Mesothelial cell of epicardium (in vitro differentiated cells): ENCODE results near the gene PRKAR2A. TPM values are rescaled to one million over a fixed set of nuclear protein-coding genes. Genes with fewer than 3 reads are reported as not detected.
A peak's percentile ranks its signal among the peaks of the same experiment; 100 is the strongest.

Experiments
- DNase-seq, 2 experiments: peaks; one replicate each; pipeline ENCODE4 v3.0.0; 2021; ENCODE audit warnings: low spot score in 2 of 2; ENCODE audit not compliant: unreplicated experiment in 2 of 2
- H3K27ac Mint-ChIP-seq: 2 replicates; pipeline ENCODE4 v1.8.0; 2021; ENCODE audit warnings: mixed read lengths
- H3K27me3 Mint-ChIP-seq: 2 replicates; pipeline ENCODE4 v1.8.0; 2021; ENCODE audit warnings: low read depth, mixed read lengths
- H3K36me3 Mint-ChIP-seq: 2 replicates; pipeline ENCODE4 v1.8.0; 2021; ENCODE audit warnings: mixed read lengths
- H3K4me1 Mint-ChIP-seq: 2 replicates; pipeline ENCODE4 v1.8.0; 2021; ENCODE audit warnings: mixed read lengths
- H3K4me3 Mint-ChIP-seq: 2 replicates; pipeline ENCODE4 v1.8.0; 2021; ENCODE audit warnings: mild to moderate bottlenecking, moderate library complexity, mixed read lengths
- H3K9me3 Mint-ChIP-seq: 2 replicates; pipeline ENCODE4 v1.8.0; 2021; ENCODE audit warnings: mixed read lengths
- total RNA-seq: library from RNA; stranded (reverse); gene quantifications from 3 replicates; pipeline ENCODE4 v1.2.1, GENCODE V29; 2021
- TF ChIP-seq, protein P1 (sequence below): fragments of 200-600 bp; sonication (generic); IDR thresholded peaks from one replicate; pipeline ENCODE4 v1.5.0; 2021; ENCODE audit warnings: antibody characterized with exemption; ENCODE audit not compliant: unreplicated experiment

The PRKAR2A gene
- total RNA-seq, 1 donor from 2014 or later = 35.4 TPM

DNA sequence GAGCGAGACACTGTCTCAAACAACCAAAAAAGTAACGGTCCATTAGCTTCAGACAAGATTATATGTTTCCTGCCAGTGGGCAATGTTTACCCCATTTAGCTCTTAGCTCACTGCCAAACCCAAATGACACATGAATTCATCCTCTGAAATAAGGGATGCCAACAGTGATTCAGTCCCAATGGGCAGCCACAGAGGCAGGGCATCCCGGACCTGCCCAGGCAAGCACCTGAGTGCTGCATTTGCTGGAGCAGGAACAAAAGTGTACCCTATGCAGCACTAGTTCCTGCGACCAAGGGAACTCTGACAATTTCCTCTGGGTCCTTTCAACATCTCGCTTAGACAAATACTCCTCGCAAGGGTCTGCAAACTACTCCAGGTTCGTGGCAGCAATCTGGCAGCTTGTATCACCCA lies 138.6 kb downstream of the PRKAR2A start:
- Mint-ChIP-seq H3K4me3 (no peak overlapping the region), H3K36me3 (peaks cover 36% of the 10 kb centered on the region)

GRCh38 chr3:48708481-48708889 lies 139.2 kb downstream of the PRKAR2A start:
- no peak for DNase-seq
- H3K27me3 Mint-ChIP-seq = no peaks in the 10 kb centered on the region
- no peak overlapping the region for H3K4me3 Mint-ChIP-seq
- no peaks in the 10 kb centered on the region for H3K9me3 Mint-ChIP-seq
- peaks cover 36% of the 10 kb centered on the region for H3K36me3 Mint-ChIP-seq
- TF ChIP-seq, protein P1, sequence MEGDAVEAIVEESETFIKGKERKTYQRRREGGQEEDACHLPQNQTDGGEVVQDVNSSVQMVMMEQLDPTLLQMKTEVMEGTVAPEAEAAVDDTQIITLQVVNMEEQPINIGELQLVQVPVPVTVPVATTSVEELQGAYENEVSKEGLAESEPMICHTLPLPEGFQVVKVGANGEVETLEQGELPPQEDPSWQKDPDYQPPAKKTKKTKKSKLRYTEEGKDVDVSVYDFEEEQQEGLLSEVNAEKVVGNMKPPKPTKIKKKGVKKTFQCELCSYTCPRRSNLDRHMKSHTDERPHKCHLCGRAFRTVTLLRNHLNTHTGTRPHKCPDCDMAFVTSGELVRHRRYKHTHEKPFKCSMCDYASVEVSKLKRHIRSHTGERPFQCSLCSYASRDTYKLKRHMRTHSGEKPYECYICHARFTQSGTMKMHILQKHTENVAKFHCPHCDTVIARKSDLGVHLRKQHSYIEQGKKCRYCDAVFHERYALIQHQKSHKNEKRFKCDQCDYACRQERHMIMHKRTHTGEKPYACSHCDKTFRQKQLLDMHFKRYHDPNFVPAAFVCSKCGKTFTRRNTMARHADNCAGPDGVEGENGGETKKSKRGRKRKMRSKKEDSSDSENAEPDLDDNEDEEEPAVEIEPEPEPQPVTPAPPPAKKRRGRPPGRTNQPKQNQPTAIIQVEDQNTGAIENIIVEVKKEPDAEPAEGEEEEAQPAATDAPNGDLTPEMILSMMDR = no peak
- H3K27ac Mint-ChIP-seq = peak overlapping the region; percentile 69
- peaks cover 30% of the 10 kb centered on the region for H3K4me1 Mint-ChIP-seq

More for the DNA sequence above, 138.6 kb downstream of the PRKAR2A start:
- H3K27ac Mint-ChIP-seq = peak overlapping the region; percentile 69
- peaks cover 30% of the 10 kb centered on the region for H3K4me1 Mint-ChIP-seq
- H3K9me3 Mint-ChIP-seq = no peaks in the 10 kb centered on the region
- TF ChIP-seq, protein P1 = no peak
- no peaks in the 10 kb centered on the region for H3K27me3 Mint-ChIP-seq
- no peak for DNase-seq

GRCh38 chr3:48707157-48707556 lies 140.5 kb downstream of the PRKAR2A start:
- Mint-ChIP-seq H3K4me1 (peaks cover 24% of the 10 kb centered on the region), H3K36me3 (peaks cover 38% of the 10 kb centered on the region), H3K9me3 (no peaks in the 10 kb centered on the region), H3K27ac (no peak overlapping the region), H3K27me3 (no peaks in the 10 kb centered on the region), H3K4me3 (no peak overlapping the region)
- TF ChIP-seq, protein P1 = no peak
- DNase-seq = no peak

- H3K4me3 Mint-ChIP-seq = no peak overlapping the region
Observed at GRCh38 chr3:48702320-48702920, 145.3 kb downstream of the PRKAR2A start.

GRCh38 chr3:48700731-48701405 lies 146.8 kb downstream of the PRKAR2A start:
- H3K4me3 Mint-ChIP-seq = no peak overlapping the region
- no peak overlapping the region for H3K27ac Mint-ChIP-seq
- DNase-seq = no peak
- H3K9me3 Mint-ChIP-seq = no peaks in the 10 kb centered on the region
- peaks cover 9% of the 10 kb centered on the region for H3K4me1 Mint-ChIP-seq
- TF ChIP-seq, protein P1 = no peak
- H3K36me3 Mint-ChIP-seq = peaks cover 29% of the 10 kb centered on the region
- H3K27me3 Mint-ChIP-seq = no peaks in the 10 kb centered on the region

More at GRCh38 chr3:48702320-48702920, 145.3 kb downstream of the PRKAR2A start:
- H3K9me3 Mint-ChIP-seq = no peaks in the 10 kb centered on the region
- H3K4me1 Mint-ChIP-seq = peaks cover 3% of the 10 kb centered on the region
- H3K27ac Mint-ChIP-seq = no peak overlapping the region
- peaks cover 31% of the 10 kb centered on the region for H3K36me3 Mint-ChIP-seq
- H3K27me3 Mint-ChIP-seq = no peaks in the 10 kb centered on the region
- DNase-seq = no peak
- TF ChIP-seq, protein P1 = no peak
